Spleen (tissue), 7 donors: ENCODE results near the gene KCTD3.

Source experiments
- POLR2A ChIP-seq, 3 donors: fragments of 450-650 bp; IDR thresholded peaks; one replicate each; pipeline ENCODE4 v1.5.1; 2017; ENCODE audit warnings: antibody characterized with exemption in 3 of 3, mild to moderate bottlenecking in 1 of 3
- TF ChIP-seq, protein P1 (sequence below), 11 experiments: fragments of 200-600 bp in 7 of 11; fragments of 450-650 bp in 4 of 11; sonication (generic) in 4 of 11; IDR thresholded peaks in 8 of 11; conservative IDR thresholded peaks in 3 of 11; 1 replicate in 7 of 11; 2 replicates in 4 of 11; pipeline versions ENCODE4 v1.4.0 to v1.8.0; 2016 to 2021; ENCODE audit warnings: antibody characterized with exemption in 11 of 11, inconsistent platforms in 4 of 11, mild to moderate bottlenecking in 1 of 11
- donor health status: DM: no; HTN: no; CAD: no; lungs with moderate emphysema.
- donor health status: DM: no; HTN: no; CAD: no.
- donor health status: DM: no; HTN: no; CAD: no.

DNA sequence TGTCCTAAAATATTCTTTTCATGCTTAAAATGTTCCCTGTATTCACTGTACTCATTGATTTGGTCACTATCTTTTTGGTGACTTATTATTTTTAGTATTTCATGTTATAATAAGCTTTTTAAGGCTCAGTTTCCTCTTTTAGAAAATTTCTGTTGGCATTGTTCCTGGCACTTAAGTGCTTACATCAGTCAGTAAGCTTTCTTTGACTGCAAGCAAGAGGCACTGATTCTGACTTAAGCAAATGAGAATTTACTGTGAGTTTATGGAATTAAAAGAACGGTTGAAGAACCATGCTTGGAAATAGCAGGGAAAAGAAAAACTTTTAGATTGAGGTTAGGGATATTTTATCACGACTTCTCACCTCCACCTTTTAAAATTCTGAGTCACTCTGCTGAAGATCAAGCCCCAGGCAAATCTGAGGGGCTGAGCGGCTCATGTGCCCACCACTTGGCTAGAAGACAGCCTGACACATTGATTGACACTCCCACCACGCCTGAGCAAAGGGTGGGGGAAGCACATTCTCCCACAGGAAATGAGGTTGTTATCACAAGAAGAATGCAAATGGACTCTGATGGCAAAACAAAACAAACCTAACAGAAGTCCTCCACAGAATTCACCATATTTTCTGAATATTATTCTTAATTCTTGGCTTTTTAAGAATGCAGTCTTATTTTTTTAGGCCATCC, 102.8 kb downstream of the KCTD3 start:
- TF ChIP-seq, protein P1, sequence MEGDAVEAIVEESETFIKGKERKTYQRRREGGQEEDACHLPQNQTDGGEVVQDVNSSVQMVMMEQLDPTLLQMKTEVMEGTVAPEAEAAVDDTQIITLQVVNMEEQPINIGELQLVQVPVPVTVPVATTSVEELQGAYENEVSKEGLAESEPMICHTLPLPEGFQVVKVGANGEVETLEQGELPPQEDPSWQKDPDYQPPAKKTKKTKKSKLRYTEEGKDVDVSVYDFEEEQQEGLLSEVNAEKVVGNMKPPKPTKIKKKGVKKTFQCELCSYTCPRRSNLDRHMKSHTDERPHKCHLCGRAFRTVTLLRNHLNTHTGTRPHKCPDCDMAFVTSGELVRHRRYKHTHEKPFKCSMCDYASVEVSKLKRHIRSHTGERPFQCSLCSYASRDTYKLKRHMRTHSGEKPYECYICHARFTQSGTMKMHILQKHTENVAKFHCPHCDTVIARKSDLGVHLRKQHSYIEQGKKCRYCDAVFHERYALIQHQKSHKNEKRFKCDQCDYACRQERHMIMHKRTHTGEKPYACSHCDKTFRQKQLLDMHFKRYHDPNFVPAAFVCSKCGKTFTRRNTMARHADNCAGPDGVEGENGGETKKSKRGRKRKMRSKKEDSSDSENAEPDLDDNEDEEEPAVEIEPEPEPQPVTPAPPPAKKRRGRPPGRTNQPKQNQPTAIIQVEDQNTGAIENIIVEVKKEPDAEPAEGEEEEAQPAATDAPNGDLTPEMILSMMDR (IDR thresholded peaks at IDR 0.05 in 8 of 11, conservative IDR thresholded peaks at IDR 0.05 in 3 of 11) = no peak
- no peak for TF ChIP-seq POLR2A (IDR thresholded peaks at IDR 0.05)
